ENCODE data around the gene HTD2. TPM values are rescaled to one million over a fixed set of nuclear protein-coding genes. Genes with fewer than 3 reads are reported as not detected.
"Not testable (repeated sequence)": the region's sequence is repeated elsewhere in the genome, so short reads cannot be mapped to it uniquely, and the experiment has no call there.

Gene HTD2
- polyA plus RNA-seq, 4 donors: 5.4 to 13.1 (median 7.1) TPM

GRCh38 chr3:58288011-58288728 is 18.1 kb upstream of the HTD2 start:
- 78 to 95% (median 92%) methylated on average over 4 of the region's 4 CpGs for WGBS, 3 donors
- H3K36me3 ChIP-seq (ENCODE audit: control insufficient read depth in 3 of 3, insufficient read depth in 2 of 3, low read depth in 1 of 3, low read length in 3 of 3): peaks cover 0 to 32% (median 11%) of the 10 kb centered on the region in 3 donors
- H3K4me3 ChIP-seq (ENCODE audit: low read depth in 1 of 3, low read length in 3 of 3): no peak overlapping the region
- FAIRE-seq (no peak), DNase-seq (no peak)
- no peaks in the 10 kb centered on the region for H3K9me3 ChIP-seq (ENCODE audit: control insufficient read depth in 2 of 2, insufficient read depth in 1 of 2, low read depth in 1 of 2, low read length in 1 of 2)
- H3K4me1 ChIP-seq (ENCODE audit: control insufficient read depth in 3 of 3, insufficient read depth in 2 of 3, low read depth in 1 of 3, low read length in 2 of 3): no peaks in the 10 kb centered on the region
- H3K27me3 ChIP-seq (ENCODE audit: control insufficient read depth in 3 of 3, insufficient read depth in 3 of 3, low read length in 3 of 3): no peaks in the 10 kb centered on the region
- no peak overlapping the region for H3K27ac ChIP-seq (ENCODE audit: low read depth in 1 of 3, low read length in 2 of 3)

GRCh38 chr3:58288964-58289613 is 17.2 kb upstream of the HTD2 start:
- 89 to 94% (median 90%) methylated on average over 2 to 3 of the region's 4 CpGs for WGBS, 3 donors
- not testable (repeated sequence) for FAIRE-seq
- H3K36me3 ChIP-seq (ENCODE audit: control insufficient read depth in 3 of 3, insufficient read depth in 2 of 3, low read depth in 1 of 3, low read length in 3 of 3): peaks cover 0 to 34% (median 10%) of the 10 kb centered on the region in 3 donors

GRCh38 chr3:58290446-58290845 is 15.9 kb upstream of the HTD2 start:
- not testable (repeated sequence) for H3K4me1 ChIP-seq (ENCODE audit: control insufficient read depth in 3 of 3, insufficient read depth in 2 of 3, low read depth in 1 of 3, low read length in 2 of 3); DNase-seq; H3K9me3 ChIP-seq (ENCODE audit: control insufficient read depth in 2 of 2, insufficient read depth in 1 of 2, low read depth in 1 of 2, low read length in 1 of 2); H3K27ac ChIP-seq (ENCODE audit: low read depth in 1 of 3, low read length in 2 of 3); H3K27me3 ChIP-seq (ENCODE audit: control insufficient read depth in 3 of 3, insufficient read depth in 3 of 3, low read length in 3 of 3); FAIRE-seq; H3K4me3 ChIP-seq (ENCODE audit: low read depth in 1 of 3, low read length in 3 of 3)
- peaks cover 0 to 30% (median 10%) of the 10 kb centered on the region in 3 donors for H3K36me3 ChIP-seq (ENCODE audit: control insufficient read depth in 3 of 3, insufficient read depth in 2 of 3, low read depth in 1 of 3, low read length in 3 of 3)
- 96 to 100% (median 99%) methylated on average over 11 to 20 of the region's 33 CpGs for WGBS, 3 donors

More at GRCh38 chr3:58288964-58289613, 17.2 kb upstream of the HTD2 start:
- H3K27me3 ChIP-seq (ENCODE audit: control insufficient read depth in 3 of 3, insufficient read depth in 3 of 3, low read length in 3 of 3); H3K9me3 ChIP-seq (ENCODE audit: control insufficient read depth in 2 of 2, insufficient read depth in 1 of 2, low read depth in 1 of 2, low read length in 1 of 2); H3K4me3 ChIP-seq (ENCODE audit: low read depth in 1 of 3, low read length in 3 of 3); H3K27ac ChIP-seq (ENCODE audit: low read depth in 1 of 3, low read length in 2 of 3); DNase-seq; H3K4me1 ChIP-seq (ENCODE audit: control insufficient read depth in 3 of 3, insufficient read depth in 2 of 3, low read depth in 1 of 3, low read length in 2 of 3): not testable (repeated sequence)

- Histone ChIP-seq H3K4me1 (ENCODE audit: control insufficient read depth in 3 of 3, insufficient read depth in 2 of 3, low read depth in 1 of 3, low read length in 2 of 3) (no peaks in the 10 kb centered on the region), H3K4me3 (ENCODE audit: low read depth in 1 of 3, low read length in 3 of 3) (no peak overlapping the region), H3K36me3 (ENCODE audit: control insufficient read depth in 3 of 3, insufficient read depth in 2 of 3, low read depth in 1 of 3, low read length in 3 of 3) (peaks cover 0 to 31% (median 6%) of the 10 kb centered on the region in 3 donors), H3K27me3 (ENCODE audit: control insufficient read depth in 3 of 3, insufficient read depth in 3 of 3, low read length in 3 of 3) (no peaks in the 10 kb centered on the region), H3K27ac (ENCODE audit: low read depth in 1 of 3, low read length in 2 of 3) (no peak overlapping the region), H3K9me3 (ENCODE audit: control insufficient read depth in 2 of 2, insufficient read depth in 1 of 2, low read depth in 1 of 2, low read length in 1 of 2) (no peaks in the 10 kb centered on the region)
- DNase-seq: no peak
- 76 to 92% (median 84%) methylated on average over 9 of the region's 9 CpGs for WGBS, 3 donors
- no peak for FAIRE-seq
Observed at GRCh38 chr3:58291671-58292338, 14.5 kb upstream of the HTD2 start.

GRCh38 chr3:58292866-58293265 is 13.5 kb upstream of the HTD2 start:
- Histone ChIP-seq H3K27me3 (ENCODE audit: control insufficient read depth in 3 of 3, insufficient read depth in 3 of 3, low read length in 3 of 3) (no peaks in the 10 kb centered on the region), H3K36me3 (ENCODE audit: control insufficient read depth in 3 of 3, insufficient read depth in 2 of 3, low read depth in 1 of 3, low read length in 3 of 3) (peaks cover 0 to 22% (median 6%) of the 10 kb centered on the region in 3 donors), H3K27ac (ENCODE audit: low read depth in 1 of 3, low read length in 2 of 3) (no peak overlapping the region), H3K9me3 (ENCODE audit: control insufficient read depth in 2 of 2, insufficient read depth in 1 of 2, low read depth in 1 of 2, low read length in 1 of 2) (no peaks in the 10 kb centered on the region), H3K4me3 (ENCODE audit: low read depth in 1 of 3, low read length in 3 of 3) (no peak overlapping the region), H3K4me1 (ENCODE audit: control insufficient read depth in 3 of 3, insufficient read depth in 2 of 3, low read depth in 1 of 3, low read length in 2 of 3) (no peaks in the 10 kb centered on the region)
- FAIRE-seq (no peak), DNase-seq (no peak)
- 89 to 98% (median 95%) methylated on average over 10 of the region's 10 CpGs for WGBS, 3 donors

- no peaks in the 10 kb centered on the region for H3K4me1 ChIP-seq (ENCODE audit: control insufficient read depth in 3 of 3, insufficient read depth in 2 of 3, low read depth in 1 of 3, low read length in 2 of 3)
- H3K27me3 ChIP-seq (ENCODE audit: control insufficient read depth in 3 of 3, insufficient read depth in 3 of 3, low read length in 3 of 3): peaks cover 0 to 3% (median 0%) of the 10 kb centered on the region in 3 donors
- FAIRE-seq (no peak), DNase-seq (no peak)
- H3K9me3 ChIP-seq (ENCODE audit: control insufficient read depth in 2 of 2, insufficient read depth in 1 of 2, low read depth in 1 of 2, low read length in 1 of 2): no peaks in the 10 kb centered on the region
- WGBS, 3 donors: 78 to 82% (median 79%) methylated on average over 9 of the region's 9 CpGs
- no peak overlapping the region for H3K27ac ChIP-seq (ENCODE audit: low read depth in 1 of 3, low read length in 2 of 3)
- H3K36me3 ChIP-seq (ENCODE audit: control insufficient read depth in 3 of 3, insufficient read depth in 2 of 3, low read depth in 1 of 3, low read length in 3 of 3): peaks cover 0 to 19% (median 4%) of the 10 kb centered on the region in 3 donors
- no peak overlapping the region for H3K4me3 ChIP-seq (ENCODE audit: low read depth in 1 of 3, low read length in 3 of 3)
Observed at GRCh38 chr3:58293516-58293915, 12.8 kb upstream of the HTD2 start.

GRCh38 chr3:58296269-58296668 is 10.1 kb upstream of the HTD2 start:
- 62 to 82% (median 71%) methylated on average over 5 of the region's 5 CpGs for WGBS, 3 donors
- H3K36me3 ChIP-seq (ENCODE audit: control insufficient read depth in 3 of 3, insufficient read depth in 2 of 3, low read depth in 1 of 3, low read length in 3 of 3): peaks cover 0 to 18% (median 2%) of the 10 kb centered on the region in 3 donors
- H3K27me3 ChIP-seq (ENCODE audit: control insufficient read depth in 3 of 3, insufficient read depth in 3 of 3, low read length in 3 of 3): peaks cover 0 to 3% (median 0%) of the 10 kb centered on the region in 3 donors
- no peaks in the 10 kb centered on the region for H3K9me3 ChIP-seq (ENCODE audit: control insufficient read depth in 2 of 2, insufficient read depth in 1 of 2, low read depth in 1 of 2, low read length in 1 of 2)
- H3K27ac ChIP-seq (ENCODE audit: low read depth in 1 of 3, low read length in 2 of 3): no peak overlapping the region
- FAIRE-seq: no peak
- DNase-seq: no peak
- no peak overlapping the region for H3K4me3 ChIP-seq (ENCODE audit: low read depth in 1 of 3, low read length in 3 of 3)
- H3K4me1 ChIP-seq (ENCODE audit: control insufficient read depth in 3 of 3, insufficient read depth in 2 of 3, low read depth in 1 of 3, low read length in 2 of 3): no peaks in the 10 kb centered on the region

GRCh38 chr3:58296843-58297242 is 9.5 kb upstream of the HTD2 start:
- Histone ChIP-seq H3K27me3 (ENCODE audit: control insufficient read depth in 3 of 3, insufficient read depth in 3 of 3, low read length in 3 of 3) (peaks cover 0 to 3% (median 2%) of the 10 kb centered on the region in 3 donors), H3K4me1 (ENCODE audit: control insufficient read depth in 3 of 3, insufficient read depth in 2 of 3, low read depth in 1 of 3, low read length in 2 of 3) (no peaks in the 10 kb centered on the region), H3K4me3 (ENCODE audit: low read depth in 1 of 3, low read length in 3 of 3) (no peak overlapping the region), H3K9me3 (ENCODE audit: control insufficient read depth in 2 of 2, insufficient read depth in 1 of 2, low read depth in 1 of 2, low read length in 1 of 2) (peaks cover 0 to 2% of the 10 kb centered on the region in 2 donors), H3K36me3 (ENCODE audit: control insufficient read depth in 3 of 3, insufficient read depth in 2 of 3, low read depth in 1 of 3, low read length in 3 of 3) (peaks cover 0 to 17% (median 0%) of the 10 kb centered on the region in 3 donors), H3K27ac (ENCODE audit: low read depth in 1 of 3, low read length in 2 of 3) (no peak overlapping the region)
- DNase-seq: no peak
- no peak for FAIRE-seq
- 73 to 77% (median 74%) methylated on average over 6 of the region's 6 CpGs for WGBS, 3 donors
